C4-2B (cell line): ENCODE data around the gene RNF130.

Experiments used
- ZFX ChIP-seq: fragments of 450-650 bp; IDR thresholded peaks from 2 replicates; pipeline ENCODE4 v1.6.1; 2017
- TF ChIP-seq, protein P1 (sequence below): fragments of 450-650 bp; conservative IDR thresholded peaks from 2 replicates; pipeline ENCODE4 v1.5.1; 2017; ENCODE audit warnings: mild to moderate bottlenecking

DNA sequence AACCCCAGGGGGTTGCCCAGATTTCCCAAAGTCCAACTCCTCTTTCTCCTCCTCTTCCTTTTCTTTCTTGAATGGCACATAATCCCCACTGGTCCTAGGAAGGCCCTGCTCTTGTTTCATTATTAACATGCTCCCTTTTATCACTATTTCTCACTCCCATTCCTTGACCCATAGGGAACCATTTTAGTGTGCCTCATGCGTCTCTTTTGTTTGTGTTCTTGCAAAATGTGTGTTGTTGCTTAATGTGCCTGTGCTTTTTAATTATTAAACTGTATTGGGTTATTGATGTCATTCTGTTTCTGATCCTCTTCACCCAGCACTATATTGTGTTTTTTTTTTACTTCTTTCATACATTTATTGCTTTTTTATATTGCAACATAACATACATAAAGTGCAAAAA lies 4.1 kb upstream of the RNF130 start:
- TF ChIP-seq, protein P1, sequence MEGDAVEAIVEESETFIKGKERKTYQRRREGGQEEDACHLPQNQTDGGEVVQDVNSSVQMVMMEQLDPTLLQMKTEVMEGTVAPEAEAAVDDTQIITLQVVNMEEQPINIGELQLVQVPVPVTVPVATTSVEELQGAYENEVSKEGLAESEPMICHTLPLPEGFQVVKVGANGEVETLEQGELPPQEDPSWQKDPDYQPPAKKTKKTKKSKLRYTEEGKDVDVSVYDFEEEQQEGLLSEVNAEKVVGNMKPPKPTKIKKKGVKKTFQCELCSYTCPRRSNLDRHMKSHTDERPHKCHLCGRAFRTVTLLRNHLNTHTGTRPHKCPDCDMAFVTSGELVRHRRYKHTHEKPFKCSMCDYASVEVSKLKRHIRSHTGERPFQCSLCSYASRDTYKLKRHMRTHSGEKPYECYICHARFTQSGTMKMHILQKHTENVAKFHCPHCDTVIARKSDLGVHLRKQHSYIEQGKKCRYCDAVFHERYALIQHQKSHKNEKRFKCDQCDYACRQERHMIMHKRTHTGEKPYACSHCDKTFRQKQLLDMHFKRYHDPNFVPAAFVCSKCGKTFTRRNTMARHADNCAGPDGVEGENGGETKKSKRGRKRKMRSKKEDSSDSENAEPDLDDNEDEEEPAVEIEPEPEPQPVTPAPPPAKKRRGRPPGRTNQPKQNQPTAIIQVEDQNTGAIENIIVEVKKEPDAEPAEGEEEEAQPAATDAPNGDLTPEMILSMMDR = no peak
- no peak for TF ChIP-seq ZFX
